Suppressor macrophage (primary cell): ENCODE data around the gene POU3F3.

Source experiments
- DNase-seq, 4 experiments: peaks; one replicate each; pipeline ENCODE4 v3.0.0-alpha.2; 2020 to 2022

Gene POU3F3

DNA sequence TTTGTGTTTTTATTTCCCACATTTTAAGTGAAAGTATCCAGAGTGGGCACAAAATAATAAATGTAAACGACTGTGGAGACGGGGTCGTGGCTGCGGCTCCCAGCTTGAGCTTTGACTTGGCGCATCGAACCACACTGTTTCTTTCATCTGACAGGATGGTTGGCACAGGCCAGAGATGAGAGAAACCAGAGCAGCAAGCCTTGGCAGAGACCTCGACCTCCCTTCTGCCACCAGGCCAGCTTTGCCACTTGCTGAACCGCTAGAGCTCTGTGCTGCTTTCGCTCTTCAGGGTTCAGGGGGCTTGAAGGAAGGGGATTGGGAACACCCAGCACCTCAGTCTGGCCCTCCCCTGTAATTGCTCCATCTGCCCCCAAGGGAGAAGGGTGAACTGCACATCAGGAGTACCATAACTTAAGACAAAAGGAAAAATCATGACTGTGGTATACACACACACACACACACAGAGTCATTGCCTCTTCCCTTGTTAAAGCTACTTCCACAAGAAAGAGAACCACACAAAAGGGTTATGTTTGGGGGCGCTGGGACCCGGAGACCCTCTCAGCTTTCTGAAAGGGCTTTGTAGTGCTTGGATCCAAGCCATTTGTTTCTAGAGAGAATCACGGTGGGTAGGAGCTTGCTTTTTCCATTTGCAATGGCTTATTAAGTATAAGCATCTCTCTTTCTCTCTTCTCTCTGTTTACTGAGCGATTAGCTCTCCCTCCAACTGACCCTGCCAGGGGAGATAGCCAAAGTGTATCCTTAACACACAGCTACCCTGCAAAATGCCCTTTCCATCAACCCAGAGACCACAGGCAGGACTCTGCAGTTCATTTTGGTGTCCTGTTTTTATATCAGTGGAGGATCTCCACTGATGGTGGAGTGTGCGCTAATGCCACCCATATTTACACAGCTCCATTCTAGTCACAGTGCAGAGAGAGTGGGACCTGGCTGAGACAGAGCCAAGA lies 23.0 kb downstream of the POU3F3 start:
- no peak for DNase-seq

- no peak for DNase-seq
These were observed 25.1 kb downstream of the POU3F3 start for GRCh38 chr2:104878863-104879512.

DNA sequence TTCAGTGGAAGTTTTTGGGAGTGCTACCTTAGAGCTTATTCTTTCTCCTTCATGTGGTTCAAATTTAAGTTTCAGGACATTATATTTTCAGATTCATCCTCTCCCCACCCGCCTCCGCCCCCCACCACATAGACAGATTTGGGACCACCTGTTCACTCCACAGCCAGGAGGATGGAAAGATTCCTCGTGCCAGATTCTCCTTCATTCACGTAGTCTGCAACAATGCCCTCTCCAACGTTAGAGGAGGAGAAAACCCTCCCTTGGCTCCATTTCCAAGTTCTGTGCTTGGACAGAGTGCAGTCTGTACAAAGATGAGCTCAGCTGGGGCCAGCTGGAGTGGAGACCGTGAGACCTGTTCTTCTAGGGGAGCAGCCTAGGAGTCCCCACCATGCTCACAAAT lies 26.2 kb downstream of the POU3F3 start:
- DNase-seq: no peak

- no peak for DNase-seq
These were observed 29.4 kb downstream of the POU3F3 start for GRCh38 chr2:104883357-104883756.

DNA sequence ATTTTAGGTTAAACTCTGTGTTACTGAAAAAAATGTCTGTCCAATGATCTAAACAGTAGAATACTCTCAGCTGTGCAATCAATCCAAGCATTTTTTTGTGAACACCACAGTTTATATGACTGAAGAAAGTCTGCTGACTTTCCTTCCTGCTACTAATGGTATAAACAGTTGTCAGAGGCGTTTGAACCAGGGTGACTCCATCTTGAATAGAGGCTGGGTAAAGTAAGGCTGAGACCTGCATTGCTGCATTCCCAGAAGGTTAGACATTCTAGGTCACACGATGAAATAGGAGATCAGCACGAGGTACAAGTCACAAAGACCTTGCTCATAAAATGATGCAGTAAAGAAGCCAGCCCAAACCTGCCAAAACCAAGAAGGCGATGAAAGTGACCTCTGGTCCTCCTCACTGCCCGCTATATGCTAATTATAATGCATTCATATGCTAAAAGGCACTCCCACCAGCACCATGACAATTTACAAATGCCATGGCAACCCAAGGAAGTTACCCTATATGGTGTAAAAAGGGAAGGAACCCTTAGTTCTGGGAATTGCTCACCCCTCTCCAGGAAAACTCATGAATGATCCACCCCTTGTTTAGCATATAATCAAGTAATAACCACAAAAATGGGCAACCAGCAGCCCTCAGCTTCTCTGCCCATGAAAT lies 31.3 kb downstream of the POU3F3 start:
- DNase-seq: no peak

GRCh38 chr2:104887676-104888075 lies 33.8 kb downstream of the POU3F3 start:
- DNase-seq: no peak

DNA sequence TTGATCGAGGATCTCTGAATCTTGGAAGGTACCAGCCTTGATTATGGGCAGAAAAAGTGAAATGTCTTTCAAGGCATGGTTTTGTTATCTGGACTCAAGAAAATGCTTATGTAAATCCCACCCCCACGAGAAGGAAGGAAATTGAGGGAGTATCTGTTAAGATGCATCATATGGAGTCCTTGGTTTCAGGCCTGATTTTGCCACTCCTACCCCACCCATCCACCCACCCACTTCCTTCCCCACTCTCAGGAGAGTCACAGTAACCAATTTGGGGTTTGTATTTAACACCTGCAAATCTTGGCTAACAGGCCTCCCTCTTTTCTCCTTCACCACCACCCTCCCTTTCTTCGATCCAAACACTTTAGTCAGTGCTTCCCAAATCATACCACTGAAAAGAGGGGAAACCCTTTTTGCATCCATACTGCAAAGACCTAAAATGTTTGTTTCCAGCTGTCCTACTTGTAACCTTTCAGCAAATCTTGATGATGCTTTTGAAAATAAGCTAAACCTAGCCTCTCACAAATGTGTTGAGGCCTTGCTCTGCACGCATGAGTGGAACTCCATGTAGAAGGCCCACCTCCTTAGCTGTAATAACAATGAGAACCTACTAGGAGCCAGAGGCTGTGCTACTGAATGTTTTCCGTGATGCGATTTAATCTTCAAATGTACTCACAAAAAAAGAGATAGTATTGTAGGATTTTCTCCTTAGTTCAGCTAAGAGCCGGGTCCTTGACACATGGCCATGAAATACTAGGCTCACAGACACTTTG lies 34.8 kb downstream of the POU3F3 start:
- DNase-seq: peak in 1 of 4 experiments; percentile 16

GRCh38 chr2:104889291-104889959 lies 35.5 kb downstream of the POU3F3 start:
- DNase-seq: peak; percentile 34 to 66 (median 60)

DNA sequence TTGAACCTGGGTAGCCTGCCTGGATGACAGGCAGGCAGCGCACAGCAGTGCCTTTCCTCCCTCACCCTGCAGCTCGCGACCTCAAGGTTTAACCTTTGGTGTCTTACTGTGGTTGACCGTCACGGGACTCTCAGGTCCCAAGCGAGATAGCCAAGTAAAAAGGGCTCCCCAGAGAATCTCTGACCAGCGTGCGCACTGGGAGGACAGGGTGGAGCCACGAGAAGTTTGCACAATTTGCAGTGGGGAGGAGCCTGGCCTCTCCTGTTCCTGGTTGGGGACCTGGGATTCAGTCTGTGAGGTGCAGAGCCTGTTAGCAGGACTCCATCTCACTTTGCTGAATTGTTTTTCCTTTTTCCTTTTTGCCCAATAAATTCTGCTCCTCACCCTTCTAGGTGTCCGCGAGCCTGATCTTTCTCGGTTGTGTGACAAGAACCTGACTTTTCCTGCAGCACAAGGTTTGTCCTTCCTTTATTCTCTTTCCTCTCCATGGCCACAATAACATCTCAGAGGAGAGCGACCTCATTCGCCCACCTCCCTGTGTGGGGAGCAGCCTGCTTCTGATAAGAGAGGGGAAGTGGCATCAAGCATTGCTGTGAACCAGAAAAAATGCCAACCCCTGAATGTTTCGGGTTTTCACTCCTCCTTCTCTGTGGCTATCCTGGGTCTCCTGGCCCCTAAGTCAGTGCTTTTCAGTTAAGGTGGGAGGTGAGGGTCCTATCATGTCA lies 36.2 kb downstream of the POU3F3 start:
- DNase-seq: no peak

DNA sequence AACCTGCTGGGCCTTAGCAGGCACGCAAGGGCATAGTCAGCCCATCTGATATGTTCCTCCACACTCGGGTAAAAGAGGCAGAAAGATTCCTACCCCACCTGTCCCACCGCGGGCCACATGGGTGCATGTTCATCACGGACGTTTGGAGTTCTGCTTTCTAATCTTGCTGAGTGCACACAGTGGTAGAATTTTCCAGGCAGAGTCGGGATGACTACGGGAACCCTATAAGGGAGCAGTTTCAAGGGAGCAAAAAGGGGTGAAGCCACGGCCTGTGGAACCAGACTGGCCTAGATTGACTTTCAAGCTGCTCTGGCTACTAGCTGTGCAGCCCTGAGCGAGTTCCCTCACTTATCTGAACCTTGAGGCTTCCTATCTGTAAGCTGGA lies 36.8 kb downstream of the POU3F3 start:
- DNase-seq: no peak

- DNase-seq: no peak
These were observed 37.2 kb downstream of the POU3F3 start for GRCh38 chr2:104891145-104891544.

- DNase-seq: no peak
These were observed 42.5 kb downstream of the POU3F3 start for GRCh38 chr2:104896446-104896845.

- no peak for DNase-seq
These were observed 43.7 kb downstream of the POU3F3 start for GRCh38 chr2:104897515-104898184.

- no peak for DNase-seq
These were observed 46.7 kb downstream of the POU3F3 start for GRCh38 chr2:104900608-104901007.

DNA sequence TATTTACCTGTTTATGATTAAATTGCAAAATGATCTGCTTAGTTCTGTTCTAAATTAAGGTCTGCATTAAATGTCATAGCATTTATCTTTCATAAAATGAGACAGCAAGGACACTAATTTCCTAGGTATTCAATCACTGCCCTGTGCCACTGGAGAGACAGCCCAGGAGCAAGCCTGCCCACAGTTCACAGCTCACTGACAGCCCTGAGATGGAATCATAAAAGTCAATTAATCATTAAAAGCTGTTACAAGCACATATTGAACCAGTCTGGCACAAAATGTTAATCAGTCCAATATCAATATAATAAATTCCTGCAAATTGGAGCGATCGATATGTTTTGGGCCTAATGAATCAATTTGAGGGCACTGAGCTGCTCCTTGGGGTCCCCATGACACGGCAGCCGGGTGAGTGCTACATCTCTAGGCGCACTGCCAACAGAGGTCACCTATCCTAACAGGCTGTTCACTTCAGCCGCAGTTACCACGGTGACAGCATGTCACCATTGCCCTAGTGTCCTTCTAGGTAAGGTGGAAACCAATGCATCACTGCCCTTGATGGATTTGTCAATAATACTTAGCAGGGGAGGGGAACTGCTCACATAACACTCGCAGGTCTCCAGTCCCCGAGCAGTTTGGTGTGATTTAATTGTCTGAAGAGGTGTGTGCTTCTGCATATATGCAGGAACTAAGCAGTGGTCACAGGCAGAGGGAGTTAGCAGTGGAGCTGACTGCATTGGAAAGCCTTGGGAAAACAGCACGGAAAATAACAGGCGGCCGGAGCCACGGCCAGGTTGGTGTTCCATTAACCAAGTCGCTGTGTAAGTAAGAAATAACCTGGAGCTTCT lies 47.3 kb downstream of the POU3F3 start:
- no peak for DNase-seq

- no peak for DNase-seq
These were observed 48.4 kb downstream of the POU3F3 start for GRCh38 chr2:104902317-104902716.
